Gastroesophageal sphincter (tissue), 4 donors: ENCODE data around the gene DPM2. TPM values are rescaled to one million over a fixed set of nuclear protein-coding genes. Genes with fewer than 3 reads are reported as not detected.

Experiments
- ATAC-seq: fragments of 150-250 bp; one replicate; pipeline ENCODE4 v1.9.1; 2016; ENCODE audit warnings: mild to moderate bottlenecking, moderate library complexity
- H3K27ac ChIP-seq, 4 donors: fragments of 200-600 bp; sonication (generic) in 3 of 4; 1 replicate in 3 of 4; 2 replicates in 1 of 4; pipeline ENCODE4 v1.5.1; 2016 to 2019
- H3K27me3 ChIP-seq: fragments of 200-600 bp; sonication (generic); one replicate; pipeline ENCODE4 v1.5.1; 2019
- H3K36me3 ChIP-seq, 2 donors: fragments of 200-600 bp; sonication (generic); one replicate each; pipeline ENCODE4 v1.5.1; 2019; ENCODE audit warnings: control low read depth in 1 of 2
- H3K4me1 ChIP-seq, 3 donors: fragments of 200-600 bp; sonication (generic); 1 replicate in 2 of 3; 2 replicates in 1 of 3; pipeline ENCODE4 v1.5.1; 2016 to 2019; ENCODE audit warnings: control low read depth in 2 of 3
- H3K4me3 ChIP-seq, 2 donors: fragments of 200-600 bp; sonication (generic); one replicate each; pipeline ENCODE4 v1.5.1; 2019; ENCODE audit warnings: mild to moderate bottlenecking in 1 of 2, moderate library complexity in 1 of 2
- H3K9me3 ChIP-seq, 3 donors: fragments of 200-600 bp; sonication (generic); one replicate each; pipeline ENCODE4 v1.5.1; 2017 to 2019; ENCODE audit warnings: control low read depth in 2 of 3
- EP300 ChIP-seq: sonication (generic); formaldehyde crosslinking; IDR thresholded peaks from one replicate; pipeline ENCODE4 v1.6.1; 2017; ENCODE audit warnings: antibody characterized with exemption, mild to moderate bottlenecking
- POLR2A ChIP-seq, 2 donors: fragments of 450-650 bp; IDR thresholded peaks; one replicate each; pipeline ENCODE4 v1.6.1; 2017; ENCODE audit warnings: antibody characterized with exemption in 2 of 2, mild to moderate bottlenecking in 2 of 2, moderate library complexity in 1 of 2
- POLR2AphosphoS5 ChIP-seq: sonication (generic); formaldehyde crosslinking; IDR thresholded peaks from one replicate; pipeline ENCODE4 v1.6.1; 2017; ENCODE audit warnings: antibody characterized with exemption
- WGBS, 2 donors: methylation state at CpG; one replicate each; pipeline ENCODE4 v1.1.5; 2018; ENCODE audit warnings: low coverage in 1 of 2; 5-methylcytosine and 5-hydroxymethylcytosine counted together
- total RNA-seq, 4 donors: library from RNA; depleted of rRNA; stranded (reverse); fragments of >200 nt; gene quantifications; one replicate each; pipeline ENCODE4 v1.1.0, GENCODE V29; 2016
- TF ChIP-seq, protein P1 (sequence below), 4 experiments: fragments of 200-600 bp in 2 of 4; fragments of 450-650 bp in 2 of 4; sonication (generic) in 1 of 4; IDR thresholded peaks; one replicate each; pipeline ENCODE4 v1.5.1; 2017 to 2019; ENCODE audit warnings: antibody characterized with exemption in 4 of 4, mild to moderate bottlenecking in 2 of 4, moderate library complexity in 2 of 4

The DPM2 gene
- total RNA-seq, 4 donors from 2014 or later = 8.9 to 15.0 (median 11.2) TPM

DNA sequence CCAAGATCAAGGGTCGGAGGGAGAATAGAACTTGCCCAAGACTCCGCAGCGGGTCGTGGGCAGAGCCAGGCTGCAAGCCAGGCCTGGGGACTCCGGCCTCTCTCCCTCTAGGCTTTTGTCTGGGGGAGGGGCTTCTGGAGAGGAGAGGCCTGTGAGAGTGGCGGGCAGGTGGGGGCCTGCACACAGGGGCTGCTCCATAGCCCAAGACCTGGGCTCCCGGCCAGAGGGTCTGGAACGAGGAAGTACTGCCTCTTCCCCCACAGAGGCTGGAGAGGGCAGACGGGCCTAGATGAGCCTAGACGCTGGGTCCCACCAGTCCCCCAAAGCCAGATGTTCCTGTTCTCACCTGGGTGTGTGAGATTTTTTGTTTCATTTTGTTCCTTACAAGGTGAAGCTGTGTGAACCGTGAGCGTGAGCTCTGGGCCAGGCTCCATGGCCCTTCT lies 33.1 kb downstream of the DPM2 start:
- Histone ChIP-seq H3K9me3 (no peaks in the 10 kb centered on the region), H3K36me3 (peaks cover 0 to 15% of the 10 kb centered on the region in 2 donors), H3K4me3 (no peak overlapping the region), H3K27ac (peak overlapping the region in 3 of 4 donors; percentile 72 to 82 (median 76)), H3K4me1 (peaks cover 0 to 63% (median 45%) of the 10 kb centered on the region in 3 donors), H3K27me3 (no peaks in the 10 kb centered on the region)
- 0 to 40% methylated on average over 1 to 2 of the region's 12 CpGs for WGBS, 2 donors
- TF ChIP-seq POLR2AphosphoS5 (no peak), POLR2A (IDR thresholded peaks at IDR 0.05) (no peak), EP300 (no peak)
- TF ChIP-seq, protein P1, sequence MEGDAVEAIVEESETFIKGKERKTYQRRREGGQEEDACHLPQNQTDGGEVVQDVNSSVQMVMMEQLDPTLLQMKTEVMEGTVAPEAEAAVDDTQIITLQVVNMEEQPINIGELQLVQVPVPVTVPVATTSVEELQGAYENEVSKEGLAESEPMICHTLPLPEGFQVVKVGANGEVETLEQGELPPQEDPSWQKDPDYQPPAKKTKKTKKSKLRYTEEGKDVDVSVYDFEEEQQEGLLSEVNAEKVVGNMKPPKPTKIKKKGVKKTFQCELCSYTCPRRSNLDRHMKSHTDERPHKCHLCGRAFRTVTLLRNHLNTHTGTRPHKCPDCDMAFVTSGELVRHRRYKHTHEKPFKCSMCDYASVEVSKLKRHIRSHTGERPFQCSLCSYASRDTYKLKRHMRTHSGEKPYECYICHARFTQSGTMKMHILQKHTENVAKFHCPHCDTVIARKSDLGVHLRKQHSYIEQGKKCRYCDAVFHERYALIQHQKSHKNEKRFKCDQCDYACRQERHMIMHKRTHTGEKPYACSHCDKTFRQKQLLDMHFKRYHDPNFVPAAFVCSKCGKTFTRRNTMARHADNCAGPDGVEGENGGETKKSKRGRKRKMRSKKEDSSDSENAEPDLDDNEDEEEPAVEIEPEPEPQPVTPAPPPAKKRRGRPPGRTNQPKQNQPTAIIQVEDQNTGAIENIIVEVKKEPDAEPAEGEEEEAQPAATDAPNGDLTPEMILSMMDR (IDR thresholded peaks at IDR 0.05) = no peak
- ATAC-seq = no peak

DNA sequence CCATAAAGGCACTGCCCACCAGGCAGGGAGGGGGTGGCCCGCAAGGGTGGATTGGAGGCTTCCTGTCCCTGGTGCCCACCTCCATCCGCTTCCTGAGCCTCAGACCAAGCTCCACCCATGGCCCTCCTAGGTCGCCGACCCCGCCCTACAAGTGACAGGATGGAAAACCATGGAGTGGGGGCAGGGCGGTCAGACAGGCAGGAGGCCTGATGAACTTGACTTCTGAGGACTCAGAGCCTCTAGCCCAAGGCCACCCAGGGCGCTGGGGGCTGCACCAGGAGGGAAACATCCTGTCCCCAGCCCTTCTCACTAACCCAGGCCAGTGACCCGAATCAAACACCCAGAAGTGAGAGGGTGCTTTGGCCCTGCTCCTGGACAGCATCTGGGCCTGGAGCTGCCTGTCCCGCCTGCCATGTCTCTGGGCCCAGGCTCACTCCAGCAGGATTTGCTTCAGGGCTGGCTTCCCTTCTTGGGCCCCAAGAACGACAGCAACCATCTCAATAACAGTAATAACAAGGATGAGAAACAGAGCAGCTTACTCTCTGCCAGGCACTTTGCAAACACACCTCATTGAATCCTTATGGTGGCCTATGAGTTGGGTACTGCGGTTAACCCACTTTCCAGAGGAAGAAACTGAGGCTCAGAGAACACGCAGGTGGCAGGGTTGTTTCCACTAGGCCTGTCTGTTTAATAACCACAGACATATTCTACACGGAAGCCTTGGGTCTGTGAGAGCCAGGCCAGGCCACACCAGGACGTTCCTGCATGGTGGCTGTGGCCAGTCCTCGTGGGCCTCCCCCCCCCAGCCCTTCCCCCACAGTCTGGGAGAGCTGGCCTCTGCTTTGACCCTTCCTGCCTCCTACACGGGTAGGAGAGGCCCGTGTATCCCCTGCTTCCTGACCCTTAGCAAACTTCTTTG lies 33.8 kb downstream of the DPM2 start:
- H3K4me1 ChIP-seq = peaks cover 0 to 64% (median 45%) of the 10 kb centered on the region in 3 donors
- H3K36me3 ChIP-seq = peaks cover 0 to 12% of the 10 kb centered on the region in 2 donors
- WGBS, 2 donors = 45 to 50% methylated on average over 4 to 5 of the region's 17 CpGs
- peak; percentile 34 for ATAC-seq
- H3K27me3 ChIP-seq = no peaks in the 10 kb centered on the region
- H3K27ac ChIP-seq = peak overlapping the region in 3 of 4 donors; percentile 72 to 82 (median 76)
- no peaks in the 10 kb centered on the region for H3K9me3 ChIP-seq
- no peak for TF ChIP-seq EP300
- TF ChIP-seq POLR2AphosphoS5 = peak; percentile 34
- no peak overlapping the region for H3K4me3 ChIP-seq

DNA sequence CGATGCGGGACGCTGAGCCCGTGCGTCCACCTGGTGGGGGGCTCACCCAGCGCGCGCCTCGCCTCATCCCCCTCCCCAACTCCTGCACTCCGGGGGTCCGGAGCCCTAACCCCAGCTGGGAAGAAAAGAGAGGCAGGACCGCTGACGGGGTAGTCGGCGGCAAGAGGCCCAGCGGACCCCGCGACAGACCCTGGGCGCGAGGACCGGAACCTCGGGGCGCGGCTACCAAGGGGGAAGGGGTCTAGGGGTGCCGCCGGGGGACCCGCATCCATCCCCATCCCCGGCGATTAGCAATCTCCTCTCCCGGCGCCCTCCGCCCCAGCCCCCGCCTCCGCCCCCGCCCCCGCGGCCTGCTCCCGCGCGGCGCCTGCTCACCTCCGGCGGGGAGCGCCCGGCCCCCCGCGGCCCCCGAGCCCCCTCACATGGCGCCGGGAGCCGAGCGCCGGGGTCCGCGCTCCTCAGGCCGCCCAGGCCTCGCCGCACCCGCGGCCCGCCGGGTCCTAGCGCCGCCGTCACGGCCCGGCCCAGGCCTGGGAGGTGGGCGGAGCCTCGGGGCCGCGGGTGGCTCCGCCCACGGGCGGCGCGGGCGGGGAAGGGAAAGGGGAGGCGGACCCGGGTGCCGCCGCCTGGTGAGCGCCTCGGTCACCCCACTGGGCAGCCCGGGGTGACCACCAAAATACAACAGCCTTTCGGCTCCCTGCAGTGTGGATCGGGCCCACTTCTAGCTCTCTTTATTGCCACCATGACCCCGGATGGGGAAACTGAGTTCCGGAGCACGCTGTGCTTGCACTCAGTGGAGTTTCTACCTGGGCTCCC lies 38.3 kb downstream of the DPM2 start, which contains the start of gene ST6GALNAC6:
TSS of gene ST6GALNAC6 (minus strand) at position 476 of the 816 bp plus-strand sequence. CDS start 1,622 bp downstream, outside the sequence.
- H3K4me1 ChIP-seq = peaks cover 0 to 67% (median 33%) of the 10 kb centered on the region in 3 donors
- TF ChIP-seq POLR2AphosphoS5 (no peak), EP300 (no peak), POLR2A (IDR thresholded peaks at IDR 0.05) (peak; percentile 16 to 69)
- TF ChIP-seq, protein P1 (IDR thresholded peaks at IDR 0.05) = peak in 3 of 4 experiments; percentile 20 to 30 (median 24)
- ATAC-seq = peak; percentile 78
- no CpG with 5 or more reads among the region's 89 CpGs for WGBS, 2 donors
- no peaks in the 10 kb centered on the region for H3K9me3 ChIP-seq
- H3K4me3 ChIP-seq = peak within 1 kb of the TSS; percentile 86 to 99
- peaks cover 0 to 23% of the 10 kb centered on the region in 2 donors for H3K36me3 ChIP-seq
- H3K27ac ChIP-seq = peak within 1 kb of the TSS; percentile 87 to 98 (median 96)
- no peaks in the 10 kb centered on the region for H3K27me3 ChIP-seq

DNA sequence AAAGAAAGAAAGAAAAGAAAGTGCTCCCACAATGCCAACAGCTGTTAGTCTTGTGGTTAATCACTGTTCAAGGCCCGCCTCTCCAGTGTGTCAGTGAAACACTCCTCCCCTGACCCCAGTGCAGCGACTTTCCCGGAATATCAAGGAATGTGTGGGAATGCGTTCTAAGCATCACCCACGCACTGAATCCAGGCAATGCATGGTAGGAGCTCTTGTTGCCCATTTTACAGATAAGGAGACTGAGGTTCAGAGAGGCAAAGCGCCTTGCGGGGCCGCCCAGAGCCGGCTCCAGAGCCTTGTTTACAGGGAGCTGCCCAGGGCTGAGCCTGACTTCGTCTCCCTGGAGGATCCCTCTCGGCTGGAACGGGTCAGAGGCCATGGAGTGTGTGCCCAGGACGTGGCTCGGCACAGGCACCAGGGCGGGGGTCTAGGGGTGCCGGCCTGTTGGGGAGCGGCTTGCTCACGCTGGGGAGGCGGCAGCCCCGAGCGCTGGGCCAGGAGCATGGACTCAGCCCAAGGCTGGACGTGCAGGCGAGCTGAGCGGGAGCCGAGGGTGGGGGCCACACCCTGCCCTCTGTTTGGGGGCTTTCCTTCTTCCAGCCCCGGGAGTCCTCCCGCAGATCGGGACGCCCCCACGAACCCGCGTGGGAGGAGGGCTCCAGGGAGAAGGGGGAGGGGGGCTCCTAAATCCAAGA lies 39.1 kb downstream of the DPM2 start:
- ATAC-seq = peak; percentile 44
- 8 to 60% methylated on average over 1 to 7 of the region's 32 CpGs for WGBS, 2 donors
- Histone ChIP-seq H3K36me3 (peaks cover 0 to 30% of the 10 kb centered on the region in 2 donors), H3K9me3 (peaks cover 0 to 3% (median 0%) of the 10 kb centered on the region in 3 donors), H3K4me3 (peak overlapping the region; percentile 86 to 99), H3K4me1 (peaks cover 0 to 59% (median 25%) of the 10 kb centered on the region in 3 donors), H3K27ac (peak overlapping the region; percentile 87 to 98 (median 96)), H3K27me3 (no peaks in the 10 kb centered on the region)
- TF ChIP-seq POLR2A (IDR thresholded peaks at IDR 0.05) (no peak), POLR2AphosphoS5 (peak; percentile 93)

DNA sequence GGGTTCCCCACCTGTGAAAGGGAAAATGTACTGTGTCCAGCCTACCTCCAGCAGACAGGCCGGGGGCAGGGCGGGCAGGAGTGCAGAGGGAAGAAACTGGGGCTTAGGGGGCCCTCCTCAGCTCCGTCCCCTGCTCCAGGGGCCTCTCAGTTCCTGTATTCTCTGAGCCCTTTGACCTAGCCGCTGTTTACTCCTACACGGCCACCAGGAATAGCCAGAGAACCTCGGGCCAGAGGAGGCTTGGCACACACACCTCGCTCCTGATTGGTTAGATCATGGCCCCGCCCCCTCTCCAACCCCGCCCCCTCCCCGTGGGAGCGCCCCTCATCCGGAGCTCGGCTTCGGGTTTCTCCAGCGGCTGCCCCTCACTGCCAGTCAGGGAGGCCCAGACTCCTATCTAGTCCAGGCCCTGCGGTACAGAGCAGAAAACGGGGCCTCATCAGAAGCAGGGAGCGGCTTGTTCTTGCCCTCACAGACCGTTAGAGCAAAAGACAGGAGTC lies 40.4 kb downstream of the DPM2 start:
- ATAC-seq = peak; percentile 84

More for the DNA sequence above, 40.4 kb downstream of the DPM2 start:
- peaks cover 0 to 13% (median 0%) of the 10 kb centered on the region in 3 donors for H3K9me3 ChIP-seq
- H3K27ac ChIP-seq = peak overlapping the region; percentile 68 to 98 (median 96)
- no CpG with 5 or more reads among the region's 19 CpGs for whole genome bisulfite sequencing, 2 donors
- H3K4me3 ChIP-seq = peak overlapping the region; percentile 8 to 99
- H3K27me3 ChIP-seq = no peaks in the 10 kb centered on the region
- H3K4me1 ChIP-seq = peaks cover 0 to 53% (median 19%) of the 10 kb centered on the region in 3 donors
- TF ChIP-seq POLR2AphosphoS5 (peak; percentile 48), POLR2A (IDR thresholded peaks at IDR 0.05) (peak; percentile 18 to 37)
- TF ChIP-seq, protein P1 (IDR thresholded peaks at IDR 0.05) = no peak
- peaks cover 0 to 44% of the 10 kb centered on the region in 2 donors for H3K36me3 ChIP-seq
